T-helper 1 cell treated with Interleukin-12 subunit alpha and Interleukin-12 subunit beta and Interleukin-4 antibody, amounts not matched to agents 30 ng/mL and 1 ng/mL, for 36 hours (primary cell): ENCODE data around the gene KCNH6. TPM values are rescaled to one million over a fixed set of nuclear protein-coding genes. Genes with fewer than 3 reads are reported as not detected.

Experiments used
- intact Hi-C: fragments of 100-400 bp; cut with micrococcal nuclease; formaldehyde crosslinking; loops from one replicate; pipeline ENCODE4 v1.15.1; 2024
- total RNA-seq: library from RNA; stranded (reverse); gene quantifications from 2 replicates; pipeline ENCODE4 v1.2.3, GENCODE V29; 2022

The KCNH6 gene
- total RNA-seq, 1 donor from 2014 or later, result not detected

DNA sequence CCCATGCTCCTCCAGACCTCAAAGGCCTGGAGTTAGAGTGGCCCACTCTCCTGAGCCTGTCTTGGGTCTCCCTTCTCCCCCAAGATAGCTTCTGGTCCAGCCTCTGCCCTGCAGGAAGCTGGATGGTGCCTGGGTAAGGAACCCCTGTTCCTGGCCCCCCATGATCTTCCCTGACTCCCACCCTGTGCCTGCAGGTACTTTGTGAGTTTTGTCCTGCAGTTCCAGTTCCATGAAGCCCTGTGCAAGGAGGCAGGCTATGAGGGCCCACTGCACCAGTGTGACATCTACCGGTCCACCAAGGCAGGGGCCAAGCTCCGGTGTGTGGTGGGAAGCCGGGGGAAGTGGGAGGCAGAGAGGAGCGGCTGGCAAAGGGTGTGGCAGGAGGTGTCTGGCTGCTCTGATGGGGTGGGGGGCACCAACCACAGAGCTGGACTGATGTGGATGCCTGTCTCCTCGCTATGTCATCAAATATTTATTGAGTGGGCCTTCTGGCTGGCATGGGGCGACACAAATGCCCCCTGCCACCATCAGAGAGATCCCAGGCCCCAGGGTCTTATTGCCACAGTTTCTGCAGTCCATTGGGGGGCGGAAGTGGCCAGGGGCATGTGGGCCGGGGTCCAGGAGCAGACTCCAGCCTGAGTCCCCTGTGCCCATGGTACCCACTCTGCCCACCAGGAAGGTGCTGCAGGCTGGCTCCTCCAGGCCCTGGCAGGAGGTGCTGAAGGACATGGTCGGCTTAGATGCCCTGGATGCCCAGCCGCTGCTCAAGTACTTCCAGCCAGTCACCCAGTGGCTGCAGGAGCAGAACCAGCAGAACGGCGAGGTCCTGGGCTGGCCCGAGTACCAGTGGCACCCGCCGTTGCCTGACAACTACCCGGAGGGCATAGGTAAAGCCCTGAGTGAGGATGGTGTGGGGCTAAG, 39.2 kb upstream of the KCNH6 start:
- intact Hi-C loops, result no loop called here

DNA sequence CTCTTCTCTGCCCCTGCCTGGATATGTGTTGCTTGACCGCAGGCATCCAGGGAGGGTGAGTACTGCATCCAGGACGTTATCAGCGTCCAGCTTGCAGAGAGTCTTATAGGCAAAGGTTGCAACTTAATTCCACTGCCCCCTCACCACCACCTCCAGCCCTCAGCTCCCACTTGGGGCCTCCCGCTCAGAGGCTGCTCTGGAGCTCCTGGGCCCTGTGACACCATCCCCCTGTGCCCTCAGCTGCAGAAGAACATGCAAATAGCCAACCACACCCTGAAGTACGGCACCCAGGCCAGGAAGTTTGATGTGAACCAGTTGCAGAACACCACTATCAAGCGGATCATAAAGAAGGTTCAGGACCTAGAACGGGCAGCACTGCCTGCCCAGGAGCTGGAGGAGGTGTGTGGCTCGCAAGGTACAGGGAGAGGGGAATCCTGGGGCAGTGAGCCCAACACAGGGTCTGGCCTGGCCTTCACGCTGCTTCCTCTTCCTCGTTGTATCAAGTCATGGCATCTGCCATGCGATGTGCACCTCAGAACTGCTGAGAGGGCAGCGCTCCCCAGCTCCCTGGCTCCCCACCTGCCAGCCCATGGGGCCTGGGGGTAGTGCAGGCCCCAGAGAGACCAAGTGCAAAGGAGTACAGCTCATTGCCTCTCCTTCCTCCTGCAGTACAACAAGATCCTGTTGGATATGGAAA, 36.7 kb upstream of the KCNH6 start:
- intact Hi-C loops, result no loop called here

DNA sequence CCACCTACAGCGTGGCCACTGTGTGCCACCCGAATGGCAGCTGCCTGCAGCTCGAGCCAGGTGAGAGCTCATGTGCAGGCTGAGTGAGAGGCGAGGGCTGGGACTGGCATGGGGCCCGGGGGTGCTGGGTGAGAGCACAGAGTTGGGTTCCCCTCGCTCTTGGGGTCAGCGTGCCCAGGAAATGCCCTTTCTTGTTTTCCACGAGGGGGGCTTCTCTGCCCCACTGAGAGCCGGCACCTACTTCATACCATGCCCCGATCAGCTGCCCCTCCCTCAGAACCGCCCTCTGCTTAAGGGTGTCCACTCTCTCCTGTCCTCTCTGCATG, 36.2 kb upstream of the KCNH6 start:
- intact Hi-C loops, result no loop called here

DNA sequence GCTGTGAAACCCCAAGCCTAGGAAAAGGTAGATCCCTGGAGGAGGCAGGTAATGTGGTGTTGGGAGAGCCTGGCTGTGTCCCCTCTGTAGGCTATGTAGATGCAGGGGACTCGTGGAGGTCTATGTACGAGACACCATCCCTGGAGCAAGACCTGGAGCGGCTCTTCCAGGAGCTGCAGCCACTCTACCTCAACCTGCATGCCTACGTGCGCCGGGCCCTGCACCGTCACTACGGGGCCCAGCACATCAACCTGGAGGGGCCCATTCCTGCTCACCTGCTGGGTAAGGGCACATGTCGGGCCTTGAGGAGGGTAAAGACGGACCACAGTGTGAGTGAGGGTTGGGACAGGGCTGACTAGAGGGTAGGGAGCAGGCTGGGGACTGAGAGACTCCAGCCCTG, 34.3 kb upstream of the KCNH6 start:
- intact Hi-C loops, result no loop called here

DNA sequence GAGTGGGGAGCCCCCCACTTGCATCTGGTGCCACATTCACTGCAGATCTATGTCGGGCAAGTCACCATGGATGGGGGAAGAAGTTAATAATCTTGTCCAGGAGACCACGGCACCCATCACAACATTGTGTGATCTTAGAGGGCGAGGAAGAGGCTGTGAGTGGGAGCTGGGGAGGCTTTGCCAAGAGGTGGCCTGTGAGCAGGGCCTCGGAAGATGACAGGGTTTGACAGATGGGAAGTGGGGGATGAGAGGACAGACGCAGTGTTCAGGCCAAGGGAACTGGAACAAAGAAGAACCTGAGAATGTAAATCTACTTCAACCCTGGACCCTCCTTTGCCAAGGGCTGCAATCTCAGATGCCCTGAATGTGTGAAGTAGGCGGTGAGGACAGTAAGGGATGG, 33.9 kb upstream of the KCNH6 start:
- intact Hi-C loops, result no loop called here

DNA sequence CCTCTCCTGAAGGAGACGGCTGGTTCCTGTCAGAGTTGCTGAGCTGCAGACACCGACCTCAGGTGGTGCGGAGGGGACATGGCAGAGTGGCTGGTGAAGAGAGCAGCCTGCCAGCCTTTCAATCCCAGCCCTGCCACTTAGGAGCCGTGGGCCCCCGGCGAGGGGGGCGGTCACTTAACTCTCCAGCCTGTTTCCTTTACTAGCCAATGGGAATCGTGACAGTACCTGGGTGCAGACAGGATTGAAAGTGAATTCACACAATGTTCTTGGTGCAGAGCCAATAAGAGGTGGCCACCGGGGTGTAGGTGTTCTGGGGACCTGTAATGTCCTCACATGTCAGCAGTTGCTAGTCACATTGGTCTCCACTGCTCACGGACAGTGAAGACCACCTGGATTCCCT, 32.8 kb upstream of the KCNH6 start:
- intact Hi-C loops, result no loop called here

DNA sequence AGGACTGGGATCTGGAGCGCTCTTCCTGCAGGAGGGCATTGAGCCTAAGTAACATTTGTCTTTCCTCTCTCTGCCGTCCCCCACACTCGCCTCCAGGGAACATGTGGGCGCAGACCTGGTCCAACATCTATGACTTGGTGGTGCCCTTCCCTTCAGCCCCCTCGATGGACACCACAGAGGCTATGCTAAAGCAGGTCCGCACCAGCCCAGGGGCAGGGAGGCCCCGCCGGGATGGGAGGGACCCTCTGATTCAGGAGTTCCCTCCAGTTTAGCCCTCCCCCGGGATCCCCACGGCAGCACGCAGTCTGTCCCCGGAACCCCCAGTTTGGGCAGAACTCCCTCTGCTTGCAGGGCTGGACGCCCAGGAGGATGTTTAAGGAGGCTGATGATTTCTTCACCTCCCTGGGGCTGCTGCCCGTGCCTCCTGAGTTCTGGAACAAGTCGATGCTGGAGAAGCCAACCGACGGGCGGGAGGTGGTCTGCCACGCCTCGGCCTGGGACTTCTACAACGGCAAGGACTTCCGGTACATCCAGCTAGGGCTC, 32.2 kb upstream of the KCNH6 start:
- intact Hi-C loops, result no loop called here

DNA sequence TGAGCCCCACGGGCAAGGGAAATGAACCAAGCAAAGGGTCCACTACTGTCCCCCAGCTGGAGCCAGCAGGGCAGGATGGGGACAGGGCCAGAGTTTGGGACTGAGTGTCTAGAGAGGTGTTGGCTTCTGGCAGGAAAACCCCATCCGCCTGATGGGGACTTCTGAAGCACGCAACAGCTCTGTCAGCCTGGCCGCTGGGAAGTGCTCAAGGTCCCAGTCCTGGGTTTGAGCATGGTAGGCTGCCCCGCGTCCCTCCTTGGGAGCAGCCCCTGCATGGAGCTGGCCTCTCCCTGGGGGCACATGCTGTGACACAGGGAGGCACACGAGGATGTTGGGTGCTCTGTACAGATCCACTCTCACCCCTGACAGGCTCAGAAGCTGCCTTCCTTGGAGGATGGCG, 31.7 kb upstream of the KCNH6 start:
- intact Hi-C loops, result no loop called here

DNA sequence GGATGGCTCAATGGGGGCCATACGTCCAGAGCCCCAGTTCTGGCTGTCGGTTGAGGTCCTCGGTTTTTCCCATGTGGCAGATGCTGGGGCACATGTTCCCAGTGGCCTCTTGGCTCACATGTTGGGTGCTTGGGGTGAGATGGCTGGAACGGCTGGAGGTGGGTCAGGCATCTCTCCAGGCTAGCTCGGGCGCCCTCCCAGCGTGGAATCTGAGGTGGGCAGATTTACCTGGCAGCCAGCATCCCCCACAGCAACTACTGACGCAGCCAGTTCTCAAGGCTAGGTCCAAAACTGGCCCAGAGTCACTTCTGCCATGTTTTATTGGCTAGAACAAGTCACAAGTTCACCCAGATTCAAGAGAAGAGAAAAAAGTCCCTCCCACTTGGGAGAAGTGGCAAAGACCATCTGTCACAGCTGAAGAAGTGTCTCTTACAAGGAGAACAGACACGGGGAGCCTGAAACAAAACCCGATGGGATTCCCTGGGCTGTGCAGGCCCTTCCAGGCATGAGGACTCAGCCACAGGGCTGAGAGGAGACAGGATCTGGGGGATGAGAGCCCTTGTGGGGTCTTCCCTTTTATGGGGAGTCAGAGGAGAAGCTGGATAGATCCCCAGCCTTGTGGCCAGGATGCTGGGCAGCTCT, 31.1 kb upstream of the KCNH6 start:
- intact Hi-C loops, result no loop called here

DNA sequence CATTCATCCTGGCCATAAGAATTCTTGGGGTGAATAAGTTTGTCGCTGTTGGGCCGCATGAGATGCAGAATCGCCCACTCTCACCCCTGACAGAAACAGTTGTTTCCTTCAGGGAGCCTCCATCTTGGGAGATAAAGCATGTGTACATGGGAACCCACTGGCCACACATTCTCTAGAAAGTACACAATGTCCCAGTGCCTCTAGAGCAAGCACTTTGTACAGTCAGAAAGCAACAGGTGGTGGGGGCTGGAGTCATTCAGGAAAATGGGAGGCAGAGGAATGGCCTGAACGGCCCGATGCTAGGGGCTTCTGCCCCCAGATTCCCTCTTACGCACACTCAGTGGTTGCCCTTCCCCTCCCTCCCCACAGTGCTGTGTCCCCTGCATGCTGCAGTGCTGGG, 30.2 kb upstream of the KCNH6 start:
- intact Hi-C loops, result no loop called here

DNA sequence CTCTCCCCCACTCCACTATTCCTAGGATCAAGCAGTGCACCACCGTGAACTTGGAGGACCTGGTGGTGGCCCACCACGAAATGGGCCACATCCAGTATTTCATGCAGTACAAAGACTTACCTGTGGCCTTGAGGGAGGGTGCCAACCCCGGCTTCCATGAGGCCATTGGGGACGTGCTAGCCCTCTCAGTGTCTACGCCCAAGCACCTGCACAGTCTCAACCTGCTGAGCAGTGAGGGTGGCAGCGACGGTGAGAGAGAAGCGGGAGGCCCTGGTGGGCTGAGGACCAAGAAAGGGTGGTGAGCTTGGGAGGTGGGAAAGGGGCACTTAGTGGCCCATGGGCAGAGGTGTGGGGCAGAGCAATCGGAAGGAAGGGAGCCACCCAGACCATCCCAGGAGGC, 29.7 kb upstream of the KCNH6 start:
- intact Hi-C loops, result no loop called here

DNA sequence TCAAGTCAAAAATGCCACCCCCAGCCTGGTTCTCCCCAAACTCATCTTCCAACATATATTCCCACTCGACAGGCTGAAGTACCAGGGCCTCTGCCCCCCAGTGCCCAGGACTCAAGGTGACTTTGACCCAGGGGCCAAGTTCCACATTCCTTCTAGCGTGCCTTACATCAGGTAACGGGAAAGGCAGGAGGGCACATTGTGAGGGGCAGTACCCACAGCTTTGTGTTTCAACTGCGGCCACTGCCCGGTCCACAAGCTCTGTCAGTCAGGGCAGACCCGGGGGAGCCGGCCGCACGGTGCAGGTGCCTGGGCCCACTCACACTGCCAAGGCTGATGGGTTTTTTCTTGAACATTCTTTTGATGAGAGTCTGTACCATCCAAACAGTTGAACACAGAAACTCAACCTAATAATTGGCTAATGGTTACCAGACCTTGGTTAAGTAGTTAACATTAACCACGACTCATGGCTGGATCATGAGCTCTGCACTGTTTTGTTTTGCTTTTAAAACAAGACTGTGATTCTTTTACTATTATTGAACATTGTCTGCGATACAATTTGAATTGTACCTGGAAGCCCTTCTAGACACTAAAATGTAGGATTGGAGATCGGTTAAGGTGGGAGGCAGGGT, 28.7 kb upstream of the KCNH6 start:
- intact Hi-C loops, result no loop called here

DNA sequence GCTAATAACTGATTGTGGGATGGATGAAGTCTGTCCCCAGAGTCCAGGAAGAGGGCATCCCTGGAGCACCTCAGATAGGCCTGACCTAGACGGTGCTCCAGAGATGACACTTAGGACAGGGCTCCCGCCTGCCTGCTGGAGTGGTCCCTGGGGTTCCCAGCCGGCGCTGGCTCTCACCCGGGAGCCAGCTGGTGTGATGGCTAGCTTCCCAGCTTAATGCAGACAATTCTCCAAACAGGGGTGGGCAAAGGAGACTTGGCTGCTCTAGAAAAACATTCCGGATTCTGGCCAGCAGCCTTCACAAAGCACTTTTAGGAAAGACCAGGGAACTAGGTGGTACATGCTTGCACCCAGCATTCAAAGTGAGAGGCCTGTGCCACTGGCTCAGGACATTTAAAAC, 27.7 kb upstream of the KCNH6 start:
- intact Hi-C loops, result no loop called here

DNA sequence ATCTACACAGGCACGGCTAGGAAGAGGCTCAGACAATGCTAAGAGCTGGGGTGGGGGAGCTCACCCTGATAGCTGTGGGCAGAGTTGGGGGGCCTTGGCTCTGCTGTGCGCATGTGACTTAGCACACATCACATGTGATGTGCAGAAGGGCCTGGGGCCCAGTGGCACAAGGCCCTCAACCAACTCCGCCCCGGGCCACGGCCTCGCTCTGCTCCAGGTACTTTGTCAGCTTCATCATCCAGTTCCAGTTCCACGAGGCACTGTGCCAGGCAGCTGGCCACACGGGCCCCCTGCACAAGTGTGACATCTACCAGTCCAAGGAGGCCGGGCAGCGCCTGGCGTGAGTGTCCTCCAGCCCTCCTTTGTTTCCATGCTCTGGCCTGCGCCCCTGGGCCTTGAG, 27.0 kb upstream of the KCNH6 start:
- intact Hi-C loops, result no loop called here

DNA sequence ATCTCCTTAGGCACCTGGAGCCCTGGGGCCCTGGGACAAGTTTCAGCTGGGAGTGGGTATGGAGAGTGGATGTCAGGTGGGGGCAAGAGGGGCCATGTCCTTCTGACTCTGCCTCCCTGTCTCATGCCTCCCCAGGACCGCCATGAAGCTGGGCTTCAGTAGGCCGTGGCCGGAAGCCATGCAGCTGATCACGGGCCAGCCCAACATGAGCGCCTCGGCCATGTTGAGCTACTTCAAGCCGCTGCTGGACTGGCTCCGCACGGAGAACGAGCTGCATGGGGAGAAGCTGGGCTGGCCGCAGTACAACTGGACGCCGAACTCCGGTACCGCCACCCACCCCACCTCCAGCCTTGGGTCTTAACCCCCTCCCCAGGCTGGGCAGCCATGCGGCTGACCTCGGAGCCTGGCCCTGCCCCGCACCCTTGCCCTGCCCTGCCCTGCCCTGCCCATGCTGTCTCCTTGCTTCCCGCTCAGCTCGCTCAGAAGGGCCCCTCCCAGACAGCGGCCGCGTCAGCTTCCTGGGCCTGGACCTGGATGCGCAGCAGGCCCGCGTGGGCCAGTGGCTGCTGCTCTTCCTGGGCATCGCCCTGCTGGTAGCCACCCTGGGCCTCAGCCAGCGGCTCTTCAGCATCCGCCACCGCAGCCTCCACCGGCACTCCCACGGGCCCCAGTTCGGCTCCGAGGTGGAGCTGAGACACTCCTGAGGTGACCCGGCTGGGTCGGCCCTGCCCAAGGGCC, 26.3 kb upstream of the KCNH6 start:
- intact Hi-C loops, result no loop called here

DNA sequence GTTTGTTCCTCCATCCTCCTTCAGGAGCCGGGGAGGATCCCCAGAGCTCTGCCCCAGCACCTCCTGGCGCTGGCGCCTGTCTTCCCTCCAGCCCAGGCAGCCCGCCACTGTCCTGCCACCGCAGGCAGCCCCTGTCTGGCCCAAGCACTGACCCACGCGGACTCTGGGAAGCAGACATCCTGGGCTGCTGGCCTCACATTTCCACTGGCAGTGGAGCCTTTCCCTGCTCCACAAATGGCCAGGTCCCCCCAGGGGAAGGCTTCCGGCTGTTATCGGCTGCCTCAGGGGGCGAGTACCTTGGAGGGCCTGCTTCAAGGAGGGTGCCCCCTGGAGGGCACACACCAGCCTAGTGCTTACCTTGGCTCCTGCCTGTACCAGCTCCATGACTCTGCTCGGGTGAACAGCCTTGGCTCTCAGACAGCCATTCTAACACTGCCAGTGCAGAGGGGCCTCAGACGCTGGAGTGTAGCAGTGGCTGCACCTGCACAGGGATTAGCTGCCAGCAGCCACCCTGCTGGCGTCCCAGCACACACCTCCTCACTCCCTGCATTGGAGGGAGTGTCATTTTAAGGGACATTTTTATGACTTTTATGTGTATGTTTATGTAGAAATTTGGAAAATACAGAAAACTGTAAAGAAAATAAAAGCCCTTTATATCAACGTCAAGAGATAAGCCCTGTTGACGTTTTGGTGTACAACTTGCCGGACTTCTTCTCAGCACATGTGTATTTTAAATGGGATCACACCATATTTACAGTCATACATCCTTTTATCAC, 25.3 kb upstream of the KCNH6 start:
- intact Hi-C loops, result no loop called here

DNA sequence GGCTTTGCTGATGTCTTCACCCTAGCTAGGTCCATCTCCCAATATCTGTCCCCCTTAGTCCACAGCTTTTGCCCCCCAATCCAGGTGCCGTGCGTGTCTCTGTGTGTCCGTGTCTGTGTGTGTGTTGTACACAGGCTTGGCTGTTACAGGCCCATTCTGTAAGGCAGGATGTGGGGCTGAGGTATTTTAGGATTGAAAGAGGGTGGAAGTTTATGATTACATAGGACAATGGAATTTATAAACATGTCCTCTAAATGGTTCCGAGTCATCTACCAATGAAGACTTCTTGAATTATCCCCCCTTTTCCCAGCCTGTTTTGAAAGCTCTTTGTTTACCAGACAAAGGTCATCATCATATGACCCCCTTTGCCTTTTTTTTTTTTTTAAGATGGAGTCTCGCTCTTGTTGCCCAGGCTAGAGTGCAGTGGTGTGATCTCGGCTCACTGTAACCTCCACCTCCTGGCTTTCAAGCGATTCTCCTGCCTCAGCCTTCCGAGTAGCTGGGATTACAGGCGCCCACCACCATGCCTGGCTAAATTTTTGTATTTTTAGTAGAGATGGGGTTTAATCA, 24.4 kb upstream of the KCNH6 start:
- intact Hi-C loops, result no loop called here

DNA sequence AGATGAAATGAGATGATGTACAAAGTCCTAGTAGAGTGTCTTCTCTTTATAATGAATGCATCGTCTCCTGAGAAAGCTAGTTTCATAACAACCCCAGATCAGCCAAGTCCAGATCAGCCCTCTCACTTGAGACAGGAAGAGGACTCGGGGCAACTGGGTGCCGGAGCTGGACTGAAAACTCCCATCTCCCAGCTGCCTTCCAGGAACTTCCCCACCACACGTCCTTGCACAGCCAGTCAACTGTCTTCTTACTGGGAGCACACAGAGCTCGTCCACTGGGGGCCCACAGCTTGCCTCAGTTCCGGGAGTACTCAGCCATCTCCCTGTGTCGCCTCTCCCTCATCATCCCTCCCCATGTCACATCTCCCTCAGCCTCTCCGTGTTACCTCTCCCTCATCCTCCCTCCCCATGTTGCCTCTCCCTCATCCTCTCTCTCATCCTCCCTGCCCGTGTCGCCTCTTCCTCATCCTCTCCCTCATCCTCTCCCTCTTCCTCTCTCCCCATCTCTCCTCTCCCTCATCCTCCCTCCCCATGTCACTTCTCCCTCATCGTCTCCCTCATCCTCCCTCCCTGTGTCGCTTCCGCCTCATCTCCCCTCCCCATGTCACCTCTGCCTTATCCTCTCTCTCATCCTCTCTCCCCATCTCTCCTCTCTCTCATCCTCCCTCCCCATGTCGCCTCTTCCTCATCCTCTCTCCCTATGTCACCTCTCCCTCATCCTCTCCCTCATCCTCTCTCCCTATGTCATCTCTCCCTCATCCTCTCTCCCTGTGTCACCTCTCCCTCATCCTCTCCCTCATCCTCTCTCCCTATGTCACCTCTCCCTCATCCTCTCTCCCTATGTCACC, 22.4 kb upstream of the KCNH6 start:
- intact Hi-C loops, result no loop called here

DNA sequence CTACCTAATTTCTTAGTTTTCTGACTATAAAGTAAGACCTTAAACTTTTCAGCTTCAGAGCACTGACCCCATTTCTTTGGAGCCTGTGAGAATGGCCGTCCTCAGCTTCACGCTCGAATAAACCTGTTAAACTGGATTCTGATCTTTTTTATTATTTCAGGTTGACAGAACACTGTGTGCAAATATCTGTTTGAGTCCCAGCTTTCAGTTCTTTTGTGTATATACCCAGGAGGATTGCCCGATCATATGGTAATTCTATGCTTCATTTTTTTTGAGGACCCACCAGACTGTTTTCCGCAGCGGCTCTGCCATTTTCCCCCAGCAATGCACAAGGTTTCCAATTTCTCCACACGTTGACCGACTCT, 19.8 kb upstream of the KCNH6 start:
- intact Hi-C loops, result no loop called here
